HEK293T (cell line): ENCODE data around the gene DAP.

Source experiments
- FOXM1 ChIP-seq: fragments of 450-650 bp; IDR thresholded peaks from 2 replicates; pipeline ENCODE4 v1.6.1; 2017; ENCODE audit warnings: mild to moderate bottlenecking, borderline replicate concordance
- L3MBTL2 ChIP-seq: fragments of 450-650 bp; conservative IDR thresholded peaks from 2 replicates; pipeline ENCODE4 v1.6.1; 2016; ENCODE audit warnings: mild to moderate bottlenecking
- NFRKB ChIP-seq: fragments of 450-650 bp; IDR thresholded peaks from 2 replicates; pipeline ENCODE4 v1.6.1; 2016; ENCODE audit warnings: mild to moderate bottlenecking, moderate library complexity
- PKNOX1 ChIP-seq: fragments of 450-650 bp; IDR thresholded peaks from 2 replicates; pipeline ENCODE4 v1.6.1; 2016
- SP1 ChIP-seq: fragments of 450-650 bp; IDR thresholded peaks from 2 replicates; pipeline ENCODE4 v1.6.1; 2017
- TARDBP ChIP-seq: fragments of 450-650 bp; IDR thresholded peaks from 2 replicates; pipeline ENCODE4 v1.6.1; 2016
- ZNF384 ChIP-seq: fragments of 450-650 bp; IDR thresholded peaks from 2 replicates; pipeline ENCODE4 v1.6.1; 2016

- TF ChIP-seq NFRKB, result no peak
- TF ChIP-seq TARDBP, result no peak
- no peak for TF ChIP-seq ZNF384
- no peak for TF ChIP-seq L3MBTL2
- TF ChIP-seq SP1, result no peak
- no peak for TF ChIP-seq FOXM1
- TF ChIP-seq PKNOX1, result no peak
These were observed 17.3 kb upstream of the DAP start for GRCh38 chr5:10778179-10778910.
